GM12865 (cell line): ENCODE results near the gene RNF34.

Experiments
- DNase-seq: peaks from one replicate; pipeline ENCODE4 v3.0.0; 2010; ENCODE audit warnings: low read depth
- H3K4me3 ChIP-seq: 2 replicates; pipeline ENCODE4 v1.5.1; 2011; ENCODE audit warnings: mild to moderate bottlenecking, low read depth, low read length, control low read depth
- TF ChIP-seq, protein P1 (sequence below): IDR thresholded peaks from 2 replicates; pipeline ENCODE4 v1.5.1; 2011; ENCODE audit warnings: low read length, control low read depth, low read depth, inconsistent platforms; ENCODE audit not compliant: insufficient read depth; ENCODE audit errors: missing control alignments

RNF34 gene

DNA sequence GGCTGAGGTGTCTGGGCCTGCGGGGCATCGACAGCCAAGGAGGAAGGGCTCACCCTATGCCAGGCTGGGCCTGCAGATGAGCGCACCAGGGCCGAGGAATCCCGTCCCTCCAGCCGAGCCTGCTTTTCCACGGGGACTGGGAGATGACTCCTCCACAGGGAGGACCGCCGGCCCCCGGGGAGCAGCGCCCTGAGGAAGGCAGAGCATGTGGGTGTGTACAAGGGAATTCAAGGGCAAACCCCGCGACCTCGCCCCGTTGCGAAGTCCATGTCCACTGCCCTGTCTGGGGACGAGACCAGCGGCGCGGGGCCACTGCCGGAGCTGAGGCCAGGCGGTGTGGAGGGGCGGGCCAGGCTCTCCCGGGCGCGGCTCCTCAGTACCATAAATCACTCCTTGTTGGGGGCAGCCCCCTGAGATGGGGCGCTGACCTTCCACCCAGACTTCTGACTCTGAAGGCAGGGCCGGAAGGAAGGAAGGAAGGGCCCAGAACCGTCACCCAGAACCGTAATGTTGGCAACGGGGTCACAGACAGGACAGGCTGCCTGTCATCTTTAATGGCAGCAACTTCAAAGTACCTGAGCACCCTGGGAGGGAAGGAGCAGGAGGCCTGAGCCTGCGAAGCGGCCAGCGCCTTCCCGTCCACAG, 52.5 kb downstream of the RNF34 start:
- TF ChIP-seq, protein P1, sequence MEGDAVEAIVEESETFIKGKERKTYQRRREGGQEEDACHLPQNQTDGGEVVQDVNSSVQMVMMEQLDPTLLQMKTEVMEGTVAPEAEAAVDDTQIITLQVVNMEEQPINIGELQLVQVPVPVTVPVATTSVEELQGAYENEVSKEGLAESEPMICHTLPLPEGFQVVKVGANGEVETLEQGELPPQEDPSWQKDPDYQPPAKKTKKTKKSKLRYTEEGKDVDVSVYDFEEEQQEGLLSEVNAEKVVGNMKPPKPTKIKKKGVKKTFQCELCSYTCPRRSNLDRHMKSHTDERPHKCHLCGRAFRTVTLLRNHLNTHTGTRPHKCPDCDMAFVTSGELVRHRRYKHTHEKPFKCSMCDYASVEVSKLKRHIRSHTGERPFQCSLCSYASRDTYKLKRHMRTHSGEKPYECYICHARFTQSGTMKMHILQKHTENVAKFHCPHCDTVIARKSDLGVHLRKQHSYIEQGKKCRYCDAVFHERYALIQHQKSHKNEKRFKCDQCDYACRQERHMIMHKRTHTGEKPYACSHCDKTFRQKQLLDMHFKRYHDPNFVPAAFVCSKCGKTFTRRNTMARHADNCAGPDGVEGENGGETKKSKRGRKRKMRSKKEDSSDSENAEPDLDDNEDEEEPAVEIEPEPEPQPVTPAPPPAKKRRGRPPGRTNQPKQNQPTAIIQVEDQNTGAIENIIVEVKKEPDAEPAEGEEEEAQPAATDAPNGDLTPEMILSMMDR = no peak
- DNase-seq = no peak
- no peak overlapping the region for H3K4me3 ChIP-seq

DNA sequence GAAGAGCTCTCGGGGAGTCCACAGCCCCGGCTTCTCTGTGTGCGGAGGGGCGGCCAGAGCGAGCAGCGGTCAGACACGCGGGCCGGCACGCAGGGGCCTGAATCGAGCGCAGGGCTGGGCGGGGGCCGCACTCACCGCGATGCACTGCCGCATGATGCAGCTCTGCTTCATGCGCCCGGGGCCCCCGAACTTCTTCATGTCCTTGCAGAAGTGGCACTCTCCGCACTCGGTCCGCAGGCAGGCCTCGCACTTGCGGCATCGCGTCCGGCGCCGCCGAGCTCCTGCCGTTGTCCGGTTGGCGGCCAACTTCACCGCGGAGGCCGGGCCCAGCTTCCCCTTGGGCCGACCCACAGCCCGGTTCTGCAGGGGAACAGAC, 53.1 kb downstream of the RNF34 start:
- TF ChIP-seq, protein P1 = no peak
- H3K4me3 ChIP-seq = no peak overlapping the region
- DNase-seq = no peak

DNA sequence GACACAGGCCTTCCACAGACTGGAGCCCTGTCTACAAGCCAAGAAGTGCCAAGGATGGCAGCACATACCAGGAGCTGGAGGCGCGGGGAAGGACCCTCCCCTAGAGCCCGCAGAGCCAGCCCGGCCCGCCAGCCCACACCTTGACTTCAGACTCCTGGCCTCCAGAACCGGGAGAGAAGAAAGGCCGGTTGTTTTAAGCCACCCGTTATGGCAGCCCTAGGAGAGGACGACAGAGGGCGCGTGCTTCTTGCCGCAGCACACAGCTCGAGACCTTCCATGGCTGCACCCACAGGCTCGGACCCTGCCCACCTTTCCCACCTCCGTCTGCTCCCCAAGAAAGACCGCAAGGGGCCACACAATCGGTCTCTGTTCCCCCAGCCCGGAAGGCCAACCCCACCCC, 53.7 kb downstream of the RNF34 start:
- no peak overlapping the region for H3K4me3 ChIP-seq
- TF ChIP-seq, protein P1 = no peak
- DNase-seq = no peak

DNA sequence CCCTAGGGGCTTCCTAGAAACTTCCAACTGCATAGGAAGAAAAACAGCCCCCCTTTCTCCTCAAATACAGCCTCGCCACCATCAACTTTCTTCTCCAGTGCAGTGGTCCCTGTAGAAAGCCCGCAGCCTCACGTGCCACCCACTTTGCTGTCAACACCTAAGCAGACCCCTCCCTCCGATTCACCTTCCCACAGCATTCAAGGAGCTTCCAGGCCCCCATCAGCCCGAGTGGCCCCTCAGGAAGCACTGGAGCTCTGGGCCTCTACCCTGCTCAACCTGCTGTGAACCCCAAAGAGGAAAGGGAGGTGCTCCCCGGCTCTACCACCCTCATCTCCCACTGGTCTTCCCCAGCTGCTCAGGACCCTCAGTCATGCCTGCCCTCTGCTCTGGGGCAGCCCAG, 55.0 kb downstream of the RNF34 start:
- TF ChIP-seq, protein P1 = no peak
- H3K4me3 ChIP-seq = no peak overlapping the region
- DNase-seq = no peak

DNA sequence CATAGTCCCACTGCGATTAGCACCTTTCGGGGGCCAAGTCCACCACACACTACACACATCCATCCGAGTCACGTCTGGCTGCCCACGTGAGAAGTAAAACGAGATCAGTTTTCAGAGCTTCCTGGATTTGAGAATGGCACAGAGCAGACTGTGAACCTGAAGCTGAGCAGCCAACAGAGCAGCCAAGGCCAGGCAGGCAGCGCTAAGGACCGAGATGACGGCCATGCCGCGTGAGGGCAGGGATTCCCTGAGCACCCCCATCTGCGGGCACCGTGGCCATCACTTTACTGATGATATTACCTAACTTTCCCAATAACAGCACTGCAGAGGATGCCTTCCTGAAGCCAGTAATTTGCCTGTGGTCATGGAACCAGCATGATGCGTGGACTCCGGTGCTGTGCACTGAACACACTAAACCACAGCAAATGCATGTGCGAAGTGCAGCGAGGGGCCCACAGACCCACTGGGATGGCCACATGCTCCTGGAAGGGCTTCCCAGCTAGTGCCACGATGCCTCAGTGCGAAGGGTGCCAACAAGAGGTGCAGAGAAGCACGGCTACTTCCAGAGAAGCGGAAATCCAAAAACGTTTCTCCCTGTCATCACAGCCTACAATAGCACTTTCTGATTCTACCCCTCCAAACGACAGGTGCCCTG, 56.0 kb downstream of the RNF34 start:
- TF ChIP-seq, protein P1 = no peak
- no peak overlapping the region for H3K4me3 ChIP-seq
- DNase-seq = no peak

DNA sequence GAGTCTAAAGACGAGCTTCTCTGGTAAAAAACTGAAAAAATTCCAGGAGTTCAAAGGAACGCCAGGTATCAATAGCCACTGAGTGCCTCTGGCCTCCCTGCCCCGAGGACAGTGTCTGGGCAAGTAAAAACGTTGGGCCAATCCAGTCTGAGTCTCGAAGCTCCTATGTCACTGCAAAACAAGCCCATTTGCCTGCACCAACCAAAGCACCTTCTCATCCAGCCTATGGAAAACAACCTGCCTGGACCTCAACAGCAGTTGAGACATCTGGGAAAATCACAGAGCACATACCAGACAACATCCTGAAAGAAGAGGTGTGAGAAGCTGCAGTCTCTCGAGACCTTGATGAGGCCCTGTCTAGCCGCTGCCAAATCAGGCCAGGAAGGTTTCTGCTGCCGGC, 56.6 kb downstream of the RNF34 start:
- DNase-seq = no peak
- TF ChIP-seq, protein P1 = no peak
- no peak overlapping the region for H3K4me3 ChIP-seq

DNA sequence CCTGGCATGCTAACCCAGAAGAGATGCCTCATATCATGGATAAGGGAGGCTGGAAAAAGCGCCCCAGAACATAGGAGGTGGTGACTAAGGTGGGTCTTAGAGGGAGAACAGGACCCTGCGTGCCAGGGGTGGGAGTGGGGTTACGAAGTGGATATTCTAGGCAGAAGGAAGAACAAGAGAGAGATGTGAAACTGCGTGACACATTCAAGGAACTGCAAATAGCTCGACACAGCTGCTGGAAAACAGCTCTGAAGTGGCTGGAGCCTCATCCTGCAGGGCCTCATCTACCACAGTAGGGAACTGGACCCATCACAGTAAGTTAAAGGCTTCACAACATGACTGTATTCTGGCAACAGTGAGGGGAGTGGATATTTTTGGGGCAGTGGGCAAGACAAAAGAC, 61.1 kb downstream of the RNF34 start:
- no peak for DNase-seq
- no peak overlapping the region for H3K4me3 ChIP-seq

More for the DNA sequence above, 61.1 kb downstream of the RNF34 start:
- TF ChIP-seq, protein P1 = no peak
